Ureter (tissue), 1 donor: ENCODE results near the gene MISFA. TPM values are rescaled to one million over a fixed set of nuclear protein-coding genes. Genes with fewer than 3 reads are reported as not detected.
"Not testable (repeated sequence)": the region's sequence is repeated elsewhere in the genome, so short reads cannot be mapped to it uniquely, and the experiment has no call there.

ENCODE experiments used
- DNase-seq: peaks from one replicate; pipeline ENCODE4 v3.0.0-alpha.2; 2020; ENCODE audit warnings: low spot score
- total RNA-seq: library from RNA; stranded (reverse); gene quantifications from one replicate; pipeline ENCODE4 v1.2.4, GENCODE V29; 2023
- donor health status: DM: yes; HTN: yes; CAD: no.

MISFA gene
- total RNA-seq: 5.9 TPM

DNA sequence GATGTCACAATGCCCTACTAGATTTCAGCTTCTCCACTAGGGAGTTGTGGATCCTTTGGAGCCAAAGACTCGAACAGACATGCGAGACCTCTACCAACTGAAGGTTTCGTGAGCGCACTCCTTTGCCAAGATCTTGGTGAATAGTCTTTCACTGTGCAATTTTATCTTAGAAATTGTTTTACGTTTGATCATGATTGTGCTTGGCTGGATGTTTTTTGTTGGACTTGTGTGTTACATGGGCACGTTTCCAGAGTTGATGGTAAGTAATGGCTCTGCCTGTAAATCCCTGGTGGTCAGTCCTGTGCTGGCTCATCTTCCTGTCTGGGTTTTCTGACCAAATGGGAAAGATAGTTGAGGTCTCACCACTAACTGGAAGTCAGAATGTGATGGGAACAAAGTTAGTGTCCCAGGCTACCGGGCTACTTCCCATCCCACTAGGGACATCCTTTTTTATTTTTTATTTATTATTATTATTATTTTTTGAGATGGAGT, at the start of gene MISFA:
MISFA (plus strand) TSS at position 51 of the 492 bp plus-strand sequence; CDS start at position 191, 140 bp downstream.
- DNase-seq: no peak

- DNase-seq: no peak
Observed at GRCh38 chr11:18563090-18563730, 36.4 kb upstream of the MISFA start.

DNA sequence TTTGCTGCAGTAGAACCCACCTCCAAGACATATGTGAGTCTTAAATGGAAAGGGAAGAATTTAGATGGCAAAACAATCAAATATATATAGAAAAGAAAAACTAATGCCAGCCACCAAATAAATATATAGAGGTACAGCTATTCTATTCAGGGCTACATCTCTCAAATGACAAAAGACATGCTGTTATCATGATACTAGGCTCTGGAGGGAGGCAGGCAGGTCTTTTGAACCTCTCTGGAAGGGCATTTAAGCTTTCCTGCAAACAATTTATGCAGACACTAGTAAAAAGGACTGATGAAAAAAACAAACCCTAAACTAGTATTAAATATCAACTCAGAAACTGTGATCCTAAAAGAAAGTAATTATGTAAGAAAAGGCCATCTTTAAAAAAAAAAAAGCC, 35.4 kb upstream of the MISFA start:
- DNase-seq: no peak

- no peak for DNase-seq
Observed at GRCh38 chr11:18566406-18566805, 33.2 kb upstream of the MISFA start.

GRCh38 chr11:18567081-18567480, 32.5 kb upstream of the MISFA start:
- DNase-seq: no peak

- DNase-seq: no peak
Observed at GRCh38 chr11:18575361-18575760, 24.2 kb upstream of the MISFA start.

DNA sequence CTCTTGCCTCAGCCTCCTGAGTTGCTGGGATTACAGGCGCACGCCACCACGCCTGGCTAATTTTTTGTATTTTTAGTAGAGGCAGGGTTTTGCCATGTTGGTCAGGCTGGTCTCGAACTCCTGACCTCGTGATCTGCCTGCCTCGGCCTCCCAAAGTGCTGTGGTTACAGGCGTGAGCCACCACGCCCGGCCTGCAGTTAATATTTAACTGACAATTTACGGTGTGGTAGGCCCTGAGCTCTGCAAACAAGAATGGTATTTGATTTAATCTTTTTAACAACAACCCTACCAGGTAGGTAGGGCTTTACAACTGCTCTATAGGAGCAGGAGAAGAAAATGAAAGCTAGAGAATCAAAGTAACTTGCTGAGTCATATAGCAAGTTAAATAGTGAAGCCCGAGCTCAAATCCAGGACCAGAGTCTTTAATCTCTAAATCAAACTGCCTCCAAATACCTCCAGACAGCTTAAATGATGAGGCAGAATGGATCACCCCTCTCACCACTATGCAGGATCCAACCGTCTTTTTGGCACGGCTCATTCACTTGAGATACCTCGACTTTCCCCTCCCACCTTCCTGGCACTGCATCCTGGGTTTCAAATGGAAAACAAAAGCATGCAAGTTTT, 20.5 kb upstream of the MISFA start:
- peak; percentile 58 for DNase-seq

DNA sequence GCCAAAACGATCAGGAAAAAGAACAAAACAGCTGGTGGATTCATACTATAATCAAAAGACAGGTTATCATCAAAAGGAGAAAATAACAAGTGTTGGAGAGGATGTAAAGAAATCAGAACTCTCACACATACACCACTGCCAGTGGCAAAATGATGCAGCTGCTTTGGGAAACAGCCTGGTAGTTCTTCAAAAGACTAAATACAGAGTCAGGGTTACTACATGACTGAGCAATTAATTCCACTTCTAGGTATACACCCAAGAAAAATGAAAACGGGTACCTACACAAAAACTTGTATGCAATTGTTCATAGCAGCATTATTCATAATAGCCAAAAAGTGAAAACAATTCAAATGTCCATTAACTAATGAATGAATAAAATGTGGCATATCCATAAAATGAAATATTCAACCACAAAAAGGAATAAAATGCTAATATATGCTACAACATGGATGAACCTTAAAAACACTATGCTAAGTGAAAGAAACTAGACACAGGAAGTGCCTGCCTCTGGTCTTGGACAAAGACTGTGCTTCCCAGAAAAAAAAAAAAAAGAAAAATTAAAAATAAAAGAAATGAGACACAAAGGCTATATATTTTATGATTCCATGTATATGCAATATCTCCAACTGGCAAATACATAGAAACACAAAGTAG, 19.3 kb upstream of the MISFA start:
- no peak for DNase-seq

GRCh38 chr11:18581825-18582224, 17.8 kb upstream of the MISFA start:
- no peak for DNase-seq

DNA sequence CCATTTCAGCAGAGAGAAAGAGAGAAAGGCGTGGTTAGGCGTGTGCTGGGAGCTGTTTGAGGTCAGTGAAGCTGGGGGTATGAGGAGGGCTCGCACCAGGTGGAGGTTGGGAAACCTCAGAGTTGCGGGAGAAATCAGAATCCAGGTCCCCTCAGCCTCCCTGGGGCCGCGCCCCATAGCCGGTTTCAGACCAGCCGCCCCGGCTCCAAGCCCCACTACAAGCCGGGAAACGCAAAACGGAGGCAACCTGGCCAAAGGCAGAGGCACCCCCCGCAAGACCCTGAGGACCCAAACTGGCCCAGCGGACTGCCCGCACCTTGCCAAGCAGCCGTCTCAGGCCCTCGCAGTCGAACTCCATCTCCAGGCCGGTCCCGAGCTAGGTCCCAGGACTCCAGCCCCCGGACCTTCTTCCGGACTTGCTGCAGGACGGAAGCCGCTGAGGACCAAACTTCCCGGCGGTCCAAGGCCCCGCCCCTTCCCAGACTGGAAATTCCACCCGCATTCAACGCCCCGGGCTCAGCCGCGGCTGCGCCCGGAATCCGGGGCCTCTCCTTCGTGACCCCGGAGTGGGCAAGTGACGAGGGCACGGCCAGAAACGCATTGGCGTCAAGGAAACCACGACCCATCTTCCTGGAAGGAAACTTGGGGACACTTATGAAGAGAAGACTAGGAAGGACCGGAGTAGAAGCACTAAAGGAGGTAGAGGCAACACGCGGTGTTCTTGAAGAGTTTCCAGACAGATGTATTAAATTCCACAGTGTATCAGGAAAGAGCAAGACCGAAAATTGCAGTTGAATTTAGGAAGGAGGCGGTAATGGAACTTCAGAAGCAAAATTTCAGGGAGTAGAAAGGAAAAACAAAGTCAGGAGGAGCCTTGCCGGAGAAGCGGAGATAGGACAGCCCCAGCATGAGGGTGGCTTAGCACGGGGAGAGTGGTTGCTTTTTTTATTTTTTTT, 11.0 kb upstream of the MISFA start, which contains the start of gene UEVLD:
UEVLD (minus strand) TSS at position 438 of the 956 bp plus-strand sequence; CDS start at position 358, 80 bp downstream.
- DNase-seq: peak; percentile 90

GRCh38 chr11:18590571-18590970, 9.0 kb upstream of the MISFA start:
- DNase-seq: no peak

DNA sequence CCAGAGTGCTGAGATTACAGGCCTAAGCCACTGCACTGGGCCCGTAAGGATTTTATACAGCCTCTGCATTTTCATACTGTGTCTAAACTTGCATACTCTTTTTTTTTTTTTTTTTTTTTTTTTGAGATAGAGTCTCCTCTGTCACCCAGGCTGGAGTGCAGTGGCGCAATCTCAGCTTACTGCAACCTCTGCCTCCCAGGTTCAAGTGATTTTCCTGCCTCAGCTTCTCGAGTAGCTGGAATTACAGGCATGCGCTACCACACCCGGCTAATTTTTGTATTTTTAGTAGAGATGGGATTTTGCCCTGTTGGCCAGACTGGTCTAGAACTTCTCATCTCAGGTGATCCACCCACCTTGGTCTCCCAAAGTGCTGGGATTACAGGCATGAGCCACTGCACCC, 5.5 kb upstream of the MISFA start:
- not testable (repeated sequence) for DNase-seq

- DNase-seq: no peak
Observed at GRCh38 chr11:18594999-18595749, 4.4 kb upstream of the MISFA start.

- DNase-seq: no peak
Observed at GRCh38 chr11:18600915-18601569, 1.5 kb downstream of the MISFA start.

DNA sequence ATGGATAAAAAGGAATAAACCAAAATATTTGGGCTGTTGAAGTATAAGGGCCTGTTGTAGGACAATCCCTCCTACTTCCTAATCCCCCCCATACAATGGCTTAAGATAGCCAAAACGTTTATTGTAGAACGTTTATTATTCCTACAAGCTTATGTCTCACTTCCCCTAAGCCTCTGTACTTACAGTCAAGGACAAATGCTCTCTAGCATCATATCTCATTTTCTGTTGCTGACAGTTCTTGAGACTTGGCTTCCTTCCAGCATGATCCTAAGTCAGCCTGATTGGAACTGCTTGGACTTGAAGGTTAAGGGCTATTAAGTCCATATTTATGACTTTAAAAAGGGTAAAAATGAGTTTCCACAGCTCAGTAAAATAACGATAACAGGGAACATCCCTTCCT, 8.8 kb downstream of the MISFA start:
- no peak for DNase-seq

- DNase-seq: no peak
Observed at GRCh38 chr11:18611196-18611595, 11.6 kb downstream of the MISFA start.

- no peak for DNase-seq
Observed at GRCh38 chr11:18612394-18612793, 12.8 kb downstream of the MISFA start.

DNA sequence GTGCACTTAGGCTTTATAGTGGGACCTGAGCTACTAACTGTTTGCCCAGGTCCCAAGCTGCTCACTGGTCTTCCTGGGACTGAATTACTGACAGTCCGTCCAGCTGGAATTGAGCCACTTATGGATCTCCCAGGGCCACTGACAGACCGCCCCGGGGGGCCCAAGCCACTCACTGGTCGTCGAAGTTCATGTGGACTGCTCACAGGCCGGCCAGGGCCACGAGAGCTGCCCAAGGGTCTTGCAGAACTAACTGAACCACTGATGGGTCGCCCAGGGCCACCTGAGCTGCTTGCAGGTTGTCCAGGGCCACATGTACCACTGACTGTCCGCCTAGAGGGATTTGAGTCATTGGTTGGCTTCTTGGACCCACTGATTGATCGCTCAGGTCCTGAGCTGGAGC, 15.1 kb downstream of the MISFA start:
- no peak for DNase-seq

DNA sequence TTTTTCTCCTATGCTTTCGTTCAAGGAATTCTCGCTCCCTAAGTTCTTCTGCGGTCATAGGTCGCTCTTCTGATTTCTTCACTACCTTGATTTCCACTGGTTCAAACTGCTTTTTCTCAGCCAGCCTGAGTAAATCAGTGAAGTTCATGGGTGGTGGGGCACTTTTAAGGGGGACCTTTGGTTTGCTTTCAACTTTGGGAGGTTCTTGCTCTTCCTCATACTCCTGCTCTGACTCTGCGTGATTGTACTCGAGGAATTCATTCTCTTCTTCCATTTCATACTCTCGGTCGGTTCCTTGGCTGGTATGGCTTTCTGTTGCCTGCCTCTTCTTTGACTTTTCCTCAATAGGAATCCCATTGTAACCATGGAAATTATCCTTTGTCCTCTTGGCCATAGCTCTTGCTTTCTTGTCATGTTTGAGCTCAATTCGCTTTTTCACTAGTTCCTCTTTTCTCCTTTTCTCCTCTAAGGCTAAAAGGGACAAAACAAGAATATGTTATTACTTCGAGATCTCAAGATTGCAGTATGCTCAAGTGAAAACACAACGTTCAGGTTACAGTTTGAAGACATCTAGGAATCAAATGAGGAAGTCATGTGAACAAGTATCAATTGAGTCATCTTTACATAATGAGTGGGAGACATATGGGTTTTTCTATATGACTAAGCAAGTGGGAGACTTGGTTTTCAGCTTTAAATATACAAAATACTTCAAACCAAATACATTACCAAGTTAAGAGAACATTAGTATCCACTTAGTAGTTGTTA, 16.2 kb downstream of the MISFA start:
- DNase-seq: no peak
